NCI-H524 treated with DMSO at 0.1 percent for 48 hours (cell line): ENCODE data around the gene GDF11.

Source experiments
- DNase-seq: peaks from one replicate; lab custom pipeline; 2025; lab: John Stamatoyannopoulos, UW

GDF11 gene

DNA sequence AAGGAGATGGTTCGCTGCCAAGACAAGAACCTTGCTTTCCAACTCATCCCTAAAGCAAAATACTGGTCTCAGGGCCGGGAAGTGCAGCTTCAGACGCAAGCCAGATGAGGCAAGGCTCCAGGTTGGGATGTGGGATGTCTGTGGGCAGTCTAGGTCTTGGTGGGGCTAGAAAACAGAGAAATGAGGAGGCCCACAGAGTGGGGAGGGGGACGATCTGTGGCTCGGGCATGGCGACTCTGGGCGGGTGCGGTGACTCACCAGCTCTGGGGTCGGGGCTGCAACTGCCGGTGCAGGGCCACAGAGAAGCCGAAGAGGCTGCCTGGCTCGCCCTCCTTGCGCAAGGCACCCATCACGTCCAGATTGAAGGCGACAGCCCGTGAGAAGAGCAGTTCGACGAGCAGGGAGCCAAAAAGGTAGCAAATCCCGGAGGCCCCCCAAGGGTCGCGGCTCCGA lies 35.7 kb upstream of the GDF11 start:
- DNase-seq, result no peak

DNA sequence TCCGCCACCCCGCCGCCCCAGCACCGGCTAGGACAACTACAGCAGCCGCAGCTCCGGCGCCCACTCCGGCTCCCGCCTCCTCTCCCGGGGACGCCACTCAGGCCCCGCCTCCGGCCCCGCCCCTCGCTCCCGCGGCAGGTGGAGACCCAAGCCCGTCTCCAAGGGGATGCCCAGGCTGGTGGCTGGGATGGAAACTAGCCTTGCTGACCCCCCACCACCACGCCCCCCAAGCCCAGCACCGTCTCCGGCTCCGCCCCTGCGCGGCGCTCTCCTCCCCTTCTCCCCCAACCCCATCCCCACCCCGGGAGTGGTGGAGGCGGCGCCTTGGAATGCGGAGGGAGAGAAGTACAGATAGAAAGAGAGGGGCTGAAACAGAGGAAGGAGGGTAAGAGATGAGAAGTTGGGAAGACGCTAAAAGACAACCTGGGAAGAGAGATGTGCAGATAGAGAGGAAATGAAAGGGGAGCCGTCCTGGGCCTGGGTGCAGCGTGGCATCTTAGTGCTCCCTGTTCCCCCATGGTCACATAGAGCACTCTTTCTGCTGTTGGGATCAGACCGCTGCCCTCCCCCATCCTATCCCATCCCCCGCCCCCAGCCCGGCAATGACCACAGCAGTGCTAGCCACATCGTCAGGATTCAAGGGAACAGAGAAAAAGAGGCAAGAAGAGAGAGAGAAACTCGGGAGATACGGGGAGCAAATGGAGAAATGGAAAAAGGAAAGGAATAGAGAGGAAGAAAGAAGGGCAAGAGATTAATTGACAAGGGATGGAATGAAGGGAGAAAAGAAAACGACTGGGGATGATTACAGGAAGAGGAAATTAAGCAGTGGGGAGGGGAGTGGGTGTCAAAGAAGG lies 34.9 kb upstream of the GDF11 start, which contains the start of gene ITGA7:
Gene ITGA7 (minus strand): TSS at position 64 of the 854 bp plus-strand sequence. CDS start 222 bp downstream, outside the sequence.
- peak; percentile 45 for DNase-seq

DNA sequence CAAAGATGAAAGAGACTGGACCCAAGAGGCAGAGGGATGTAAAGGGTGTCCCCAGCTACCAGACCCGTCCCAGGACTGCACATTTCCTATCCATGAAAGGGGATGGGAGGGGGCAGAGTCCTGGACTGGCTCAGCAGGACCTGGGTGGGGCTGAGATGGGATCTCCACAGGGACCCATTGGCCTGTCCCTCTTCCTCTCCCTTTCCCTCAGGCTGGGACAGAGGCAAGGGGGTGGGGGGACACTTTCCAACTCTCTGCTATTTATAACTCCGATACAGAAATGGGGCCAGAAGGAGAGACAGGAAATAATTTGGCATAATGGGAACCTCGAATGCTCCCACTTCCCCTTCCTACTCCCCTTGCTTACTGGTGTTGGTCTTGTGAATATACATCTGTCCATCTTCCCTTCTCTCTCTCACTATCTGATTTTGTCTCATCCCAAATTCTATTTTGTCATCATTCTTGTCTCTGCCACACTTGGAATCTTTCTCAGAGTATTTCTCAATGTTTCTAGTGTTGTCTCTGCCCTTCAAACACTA lies 34.2 kb upstream of the GDF11 start:
- no peak for DNase-seq

DNA sequence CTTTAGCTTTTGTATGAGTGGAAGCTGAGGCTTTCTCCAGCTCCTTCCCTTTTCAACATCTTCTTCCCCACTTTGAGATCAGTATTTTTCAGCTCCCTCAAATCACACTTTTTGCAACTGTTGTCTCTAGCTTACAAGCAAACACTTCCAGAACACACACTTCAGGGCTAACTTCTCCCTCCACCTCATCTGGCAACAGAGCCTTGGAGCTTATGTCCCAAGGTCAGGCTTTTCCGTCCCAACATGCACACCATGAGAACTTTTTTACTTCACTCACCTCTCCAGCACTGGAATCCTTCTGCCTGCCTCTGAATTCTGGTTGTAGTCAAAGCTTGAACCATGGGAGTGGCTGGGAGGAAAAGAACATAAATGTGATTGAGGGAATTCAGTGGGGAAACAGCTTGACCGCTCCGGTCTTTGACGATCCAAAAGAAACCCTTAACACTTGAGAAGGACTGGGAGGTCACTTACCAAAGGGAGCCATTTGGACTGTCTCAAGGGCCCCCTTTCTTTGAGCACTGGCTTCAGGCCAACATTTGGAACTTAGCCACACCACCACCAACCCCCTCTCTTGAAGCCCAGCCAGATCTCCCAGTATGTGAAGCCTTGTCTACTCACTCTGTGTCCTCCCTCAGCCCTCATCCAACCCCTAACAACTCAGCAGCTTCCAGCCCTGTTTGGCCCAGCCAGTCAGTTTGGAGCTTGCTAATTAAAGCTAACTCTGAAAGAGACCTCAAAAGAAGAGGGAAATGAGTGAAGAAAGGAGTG lies 31.0 kb upstream of the GDF11 start:
- DNase-seq, result no peak

DNA sequence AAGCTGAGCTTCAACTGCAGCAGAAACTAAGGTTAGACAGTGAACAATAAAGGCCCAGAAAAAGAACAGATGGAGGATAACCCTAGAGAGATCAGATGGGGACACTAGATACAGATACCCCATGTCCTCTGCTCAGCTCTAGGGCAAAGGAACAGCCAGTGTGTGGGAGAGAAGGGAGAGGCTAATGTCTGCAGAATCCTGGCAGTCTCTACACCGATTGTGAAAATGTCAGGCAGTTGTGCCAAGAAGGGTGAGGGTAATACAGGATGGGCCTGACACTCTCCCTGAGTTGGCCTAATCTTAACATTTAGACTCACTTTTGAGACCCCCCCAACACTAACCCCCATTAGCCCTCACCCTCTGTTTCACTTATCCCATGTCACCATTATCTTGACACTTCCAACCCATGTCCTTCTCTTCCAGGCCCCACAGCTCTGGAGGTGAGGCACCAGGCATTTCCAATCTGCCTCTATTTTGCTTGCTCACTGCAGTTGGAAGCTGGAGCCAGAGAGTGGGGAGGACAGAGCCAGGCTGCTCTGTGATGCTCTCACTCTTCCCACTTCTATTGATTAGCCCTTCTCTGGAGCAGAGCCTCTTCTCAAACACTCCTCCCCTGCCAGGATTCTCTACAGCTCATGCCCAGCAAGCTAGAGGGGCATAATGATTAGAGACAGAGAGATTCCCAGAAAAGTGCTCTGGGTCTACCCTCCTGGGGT lies 30.1 kb upstream of the GDF11 start:
- no peak for DNase-seq

DNA sequence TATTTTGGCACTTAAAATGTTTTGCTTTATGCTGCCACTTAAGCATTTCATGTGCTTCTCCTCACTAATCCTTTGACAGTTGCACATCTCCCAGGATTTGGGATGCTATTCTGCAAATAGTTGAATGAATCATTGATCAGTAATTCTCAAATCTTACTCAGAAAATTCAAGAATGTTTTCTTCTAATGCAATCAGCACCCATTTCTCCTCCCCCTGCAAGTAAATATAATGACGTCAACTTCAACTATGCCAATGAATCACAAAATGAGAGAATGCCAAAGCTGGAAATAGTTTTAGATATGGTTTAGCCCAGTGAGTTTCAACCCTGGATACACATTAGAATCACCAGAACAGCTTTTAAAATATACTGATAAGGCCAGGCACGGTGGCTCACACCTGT lies 29.2 kb upstream of the GDF11 start:
- no peak for DNase-seq

DNA sequence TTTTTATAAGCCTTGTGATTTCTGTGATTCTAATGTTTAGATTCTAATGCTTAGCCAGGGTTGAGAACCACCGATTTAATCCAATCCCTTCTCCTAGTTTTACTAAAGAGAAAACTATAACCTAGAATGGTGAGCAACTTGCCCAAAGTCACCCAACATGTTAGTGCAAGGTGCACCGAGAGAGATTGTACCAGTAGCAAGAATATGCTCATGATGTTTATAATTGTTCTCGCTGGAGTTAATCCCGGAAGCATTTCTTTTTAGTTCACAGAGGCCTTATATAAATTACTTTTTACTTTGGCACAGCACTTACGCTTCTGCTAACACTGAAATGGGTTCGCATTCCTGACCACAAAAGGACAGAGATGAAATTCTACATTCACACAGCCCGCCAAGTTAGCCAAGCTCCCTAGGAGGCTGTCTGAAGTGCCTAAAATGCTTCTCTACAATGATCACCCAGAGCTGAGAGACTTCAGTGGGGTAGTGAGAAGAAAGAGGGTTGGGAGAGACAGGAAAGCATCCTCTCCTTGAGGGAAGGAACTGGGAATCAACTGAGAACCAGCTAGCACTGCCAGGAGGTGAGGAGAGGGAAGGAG lies 27.7 kb upstream of the GDF11 start:
- DNase-seq, result no peak

DNA sequence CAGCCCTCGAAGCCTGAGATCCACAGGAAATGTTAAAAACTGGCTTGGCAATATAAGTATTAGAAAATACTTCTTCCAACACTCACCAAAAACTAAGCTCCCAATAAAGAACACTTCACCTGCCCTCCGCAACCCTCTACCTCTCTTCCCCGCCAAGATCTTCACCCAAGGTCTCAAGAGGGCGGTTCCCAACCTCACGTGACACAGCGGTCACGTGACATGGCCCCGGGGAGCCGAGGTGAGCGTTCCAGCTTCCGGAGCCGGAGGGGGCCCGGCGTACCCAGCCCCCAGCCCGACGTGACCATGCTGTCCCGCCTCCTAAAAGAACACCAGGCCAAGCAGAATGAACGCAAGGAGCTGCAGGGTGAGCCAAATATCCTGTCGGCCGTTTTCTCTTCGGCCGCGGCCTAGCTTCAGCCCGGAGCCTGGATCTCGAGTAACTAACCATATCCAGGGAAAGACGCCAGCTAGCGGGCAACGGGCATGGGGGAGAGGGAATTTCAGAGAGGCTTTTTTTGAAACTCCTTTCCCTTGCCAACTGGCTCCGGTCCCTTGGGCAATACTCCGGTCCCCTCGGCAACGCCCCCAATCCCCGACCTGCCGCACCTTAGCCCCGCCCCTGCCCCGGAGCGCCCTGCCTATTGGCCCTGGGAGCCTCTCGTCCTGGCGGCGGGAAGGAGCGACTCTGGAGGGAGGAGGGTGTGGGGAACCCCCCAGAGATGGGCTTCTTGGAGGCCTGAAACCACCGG lies 26.9 kb upstream of the GDF11 start, which contains the start of gene BLOC1S1:
Gene BLOC1S1 (plus strand): TSS at position 214 of the 749 bp plus-strand sequence. CDS start 6 bp downstream, at position 220.
- peak; percentile 53 for DNase-seq

DNA sequence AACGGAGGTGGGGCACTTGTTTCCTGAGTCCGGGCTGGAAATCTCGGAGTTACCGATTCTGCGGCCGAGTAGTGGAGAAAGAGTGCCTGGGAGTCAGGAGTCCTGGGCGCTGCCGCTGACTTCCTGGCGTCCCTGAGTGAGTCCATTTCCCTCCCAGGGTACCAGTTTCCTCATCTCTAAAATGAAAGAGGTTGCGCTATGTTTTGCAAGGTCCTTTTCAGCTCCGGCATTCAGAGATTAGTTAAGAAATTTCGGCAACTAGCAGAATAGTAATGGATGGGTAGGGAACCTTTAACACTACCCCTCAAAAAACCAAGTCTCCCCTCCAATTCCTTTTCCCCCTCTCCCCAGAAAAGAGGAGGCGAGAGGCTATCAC lies 26.4 kb upstream of the GDF11 start:
- DNase-seq, result no peak

DNA sequence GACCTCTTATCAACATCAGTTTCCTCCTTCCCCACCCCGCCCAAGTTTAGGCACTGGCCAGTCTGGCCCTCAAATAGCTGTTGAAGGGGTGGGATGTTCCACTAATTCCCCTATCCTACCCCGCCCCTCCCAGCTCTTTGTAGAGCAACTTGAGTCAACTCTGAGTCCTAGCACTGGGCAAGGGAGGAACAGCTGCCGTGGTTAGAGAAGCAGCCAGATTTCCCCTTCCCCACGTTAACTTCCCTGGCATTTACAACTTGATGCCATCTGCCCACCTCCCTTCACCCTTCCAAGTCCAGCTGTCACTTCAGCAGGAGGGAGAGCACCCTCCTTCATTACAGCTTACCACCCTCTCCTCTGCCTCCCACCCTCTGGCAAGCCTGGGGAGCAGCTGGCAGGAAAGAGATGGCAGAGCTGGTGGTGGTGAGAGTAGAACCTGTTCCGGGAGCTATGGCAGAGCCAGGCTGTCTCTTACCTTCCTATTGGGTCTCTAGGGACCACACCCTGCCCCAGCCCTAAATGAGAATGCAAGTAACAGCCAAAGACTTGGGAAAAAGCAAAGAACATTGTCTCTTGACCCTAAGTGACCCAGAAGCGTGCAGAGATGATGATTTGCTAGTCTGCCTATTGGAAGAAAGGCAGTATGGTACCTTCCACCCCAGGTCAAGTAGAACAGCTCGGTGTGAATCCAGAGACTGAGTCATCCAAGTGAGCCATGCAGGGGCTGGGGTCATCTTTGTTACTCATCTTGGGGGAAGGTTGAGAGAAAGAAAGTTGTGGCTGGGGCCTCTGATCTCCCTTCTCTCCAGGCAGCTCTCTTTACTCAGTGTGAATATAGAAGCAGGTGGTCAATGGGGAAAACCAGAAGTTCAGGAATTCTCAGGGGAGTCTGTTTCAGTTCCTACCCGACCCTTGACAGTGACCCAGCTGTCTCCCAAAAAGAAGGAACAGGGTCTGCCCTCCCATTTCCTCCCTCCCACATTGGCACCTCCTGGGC lies 25.6 kb upstream of the GDF11 start:
- DNase-seq, result peak; percentile 96

DNA sequence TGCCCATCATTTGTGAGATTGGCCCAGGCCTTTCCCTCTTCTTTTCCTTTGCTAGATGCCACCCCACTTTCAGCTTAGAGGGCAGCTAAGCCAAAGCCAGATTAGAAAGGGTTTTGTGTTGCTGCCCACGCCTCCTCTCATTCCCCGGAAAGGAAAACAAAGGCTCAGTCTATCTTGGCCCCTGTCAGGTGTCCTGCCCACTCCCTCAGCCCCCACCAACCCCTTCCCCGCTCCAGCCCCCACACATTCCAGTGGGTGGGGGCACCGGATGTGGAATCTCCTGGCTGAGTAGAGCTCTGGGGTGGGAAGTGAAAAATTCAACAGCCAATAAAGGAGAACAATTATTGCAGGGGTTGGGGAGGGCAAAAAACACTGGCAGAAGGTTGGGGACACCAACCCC lies 24.9 kb upstream of the GDF11 start:
- no peak for DNase-seq

DNA sequence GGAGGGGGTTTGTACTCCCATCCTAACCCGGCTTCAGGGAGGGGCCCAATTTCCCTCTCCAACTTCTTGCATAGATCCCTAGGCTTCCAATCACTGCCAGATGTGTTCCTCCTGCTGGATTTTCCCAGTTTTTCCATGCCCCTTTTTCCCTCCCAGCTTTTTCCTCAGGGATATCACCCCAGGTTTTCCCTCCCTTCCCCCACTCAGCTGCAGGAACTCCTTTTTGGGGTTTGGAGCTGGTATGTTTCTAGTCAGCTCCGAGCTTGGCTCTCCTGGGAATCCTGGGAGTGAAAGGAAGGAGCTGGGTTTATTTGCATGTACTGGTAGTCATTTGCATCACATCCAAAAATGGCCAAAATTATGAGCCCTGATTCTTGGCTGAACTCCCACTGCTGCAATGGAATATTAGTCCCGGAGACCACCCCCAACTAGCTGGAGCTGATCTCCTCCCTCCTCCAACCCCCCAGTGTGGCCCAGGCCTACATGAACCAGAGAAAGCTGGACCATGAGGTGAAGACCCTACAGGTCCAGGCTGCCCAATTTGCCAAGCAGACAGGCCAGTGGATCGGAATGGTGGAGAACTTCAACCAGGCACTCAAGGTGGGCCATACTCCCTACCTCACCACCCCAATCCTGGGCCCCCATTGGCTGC lies 24.2 kb upstream of the GDF11 start:
- DNase-seq, result no peak

DNA sequence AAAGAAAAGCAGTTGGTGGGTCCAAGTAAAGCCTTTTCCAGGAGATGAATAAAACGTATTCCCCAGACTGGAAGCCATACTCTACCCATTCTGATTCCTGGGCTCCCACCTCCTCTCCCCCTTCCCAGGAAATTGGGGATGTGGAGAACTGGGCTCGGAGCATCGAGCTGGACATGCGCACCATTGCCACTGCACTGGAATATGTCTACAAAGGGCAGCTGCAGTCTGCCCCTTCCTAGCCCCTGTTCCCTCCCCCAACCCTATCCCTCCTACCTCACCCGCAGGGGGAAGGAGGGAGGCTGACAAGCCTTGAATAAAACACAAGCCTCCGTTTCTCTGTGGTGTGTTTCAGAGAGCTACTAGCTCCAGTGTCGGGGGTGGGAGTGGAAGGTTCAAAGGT lies 23.6 kb upstream of the GDF11 start:
- DNase-seq, result no peak

DNA sequence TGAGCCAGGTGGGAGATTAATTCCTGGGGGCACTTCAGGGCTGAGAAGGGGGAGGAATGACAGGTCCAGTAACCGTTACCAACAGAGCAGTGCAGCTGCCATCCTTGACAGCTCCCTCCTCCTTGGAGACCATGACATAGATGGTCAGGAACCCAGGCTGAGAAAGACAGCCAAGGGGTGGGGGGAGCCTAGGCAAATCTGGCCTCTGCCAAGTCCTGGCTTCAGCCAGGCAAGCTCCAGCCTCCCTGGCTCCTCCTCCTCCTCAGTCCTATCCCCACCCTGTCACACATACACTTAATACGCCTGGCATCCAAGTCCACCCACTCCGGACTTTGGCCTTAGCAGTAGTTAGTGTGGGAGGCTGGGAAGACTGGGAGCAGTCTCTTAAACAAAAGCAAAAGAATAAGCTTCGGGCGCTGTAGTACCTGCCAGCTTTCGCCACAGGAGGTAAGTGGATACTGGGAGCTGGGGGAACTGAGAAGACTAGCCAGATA lies 22.8 kb upstream of the GDF11 start, which contains the start of gene RDH5:
Gene RDH5 (plus strand): TSS at position 323 of the 494 bp plus-strand sequence. CDS start 792 bp downstream, outside the sequence.
- peak; percentile 90 for DNase-seq

DNA sequence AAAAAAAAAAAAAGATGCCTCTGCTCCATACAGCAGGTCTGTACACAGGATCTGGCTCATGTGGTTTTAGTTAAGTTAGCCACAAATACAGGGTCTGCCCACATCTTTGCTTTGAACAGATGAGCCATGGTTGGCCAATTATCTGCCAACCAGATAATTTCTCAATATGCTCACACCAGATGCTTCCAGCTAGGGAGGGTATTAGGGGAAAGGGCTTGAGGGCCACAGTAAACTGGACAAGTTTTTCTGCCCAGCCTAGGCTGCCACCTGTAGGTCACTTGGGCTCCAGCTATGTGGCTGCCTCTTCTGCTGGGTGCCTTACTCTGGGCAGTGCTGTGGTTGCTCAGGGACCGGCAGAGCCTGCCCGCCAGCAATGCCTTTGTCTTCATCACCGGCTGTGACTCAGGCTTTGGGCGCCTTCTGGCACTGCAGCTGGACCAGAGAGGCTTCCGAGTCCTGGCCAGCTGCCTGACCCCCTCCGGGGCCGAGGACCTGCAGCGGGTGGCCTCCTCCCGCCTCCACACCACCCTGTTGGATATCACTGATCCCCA lies 22.0 kb upstream of the GDF11 start:
- DNase-seq, result peak; percentile 91

DNA sequence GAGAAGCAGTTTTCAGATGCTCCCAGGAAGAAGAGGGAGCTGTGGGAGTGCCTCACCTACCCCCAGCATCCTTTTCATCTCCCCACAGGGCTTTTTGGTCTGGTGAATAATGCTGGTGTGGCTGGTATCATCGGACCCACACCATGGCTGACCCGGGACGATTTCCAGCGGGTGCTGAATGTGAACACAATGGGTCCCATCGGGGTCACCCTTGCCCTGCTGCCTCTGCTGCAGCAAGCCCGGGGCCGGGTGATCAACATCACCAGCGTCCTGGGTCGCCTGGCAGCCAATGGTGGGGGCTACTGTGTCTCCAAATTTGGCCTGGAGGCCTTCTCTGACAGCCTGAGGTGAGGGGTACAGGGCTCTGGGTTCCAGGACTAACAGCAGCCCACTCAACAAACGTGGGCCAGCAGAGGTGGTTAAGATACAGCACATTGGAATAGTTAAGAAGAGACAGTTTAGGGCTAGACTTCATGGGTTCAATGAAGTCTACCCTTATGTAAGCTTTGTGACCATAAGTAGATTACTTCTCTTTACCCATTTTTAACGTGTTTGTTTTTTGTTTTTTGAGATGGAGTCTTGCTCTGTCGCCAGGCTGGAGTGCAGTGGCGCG lies 21.2 kb upstream of the GDF11 start:
- DNase-seq, result no peak

DNA sequence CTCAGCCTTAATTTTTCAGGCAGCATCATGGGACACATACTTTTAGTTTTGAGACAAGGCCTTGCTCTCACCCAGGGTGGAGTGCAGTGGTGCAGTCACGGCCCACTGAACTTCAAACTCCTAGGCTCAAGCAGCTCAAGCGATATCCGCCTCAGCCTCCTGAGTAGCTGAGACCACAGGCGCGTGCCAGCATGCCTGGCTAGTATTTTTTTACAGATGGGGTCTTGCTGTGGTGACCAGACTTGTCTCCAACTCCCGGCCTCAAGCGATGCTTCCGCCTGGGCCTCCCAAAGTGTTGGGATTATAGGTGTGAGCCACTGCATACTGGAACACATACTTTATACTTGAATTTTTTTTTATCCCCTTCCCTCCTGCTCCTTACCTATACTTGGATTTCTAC lies 20.0 kb upstream of the GDF11 start:
- no peak for DNase-seq
